HG03378 (cell line): ENCODE results near the gene KLHL6.

Source experiments
- ATAC-seq: cut with Tn5 transposase; IDR thresholded peaks from one replicate; pipeline ENCODE4 v1.9.1; 2021; ENCODE audit warnings: mild to moderate bottlenecking, moderate library complexity; ENCODE audit not compliant: unreplicated experiment

Gene KLHL6

DNA sequence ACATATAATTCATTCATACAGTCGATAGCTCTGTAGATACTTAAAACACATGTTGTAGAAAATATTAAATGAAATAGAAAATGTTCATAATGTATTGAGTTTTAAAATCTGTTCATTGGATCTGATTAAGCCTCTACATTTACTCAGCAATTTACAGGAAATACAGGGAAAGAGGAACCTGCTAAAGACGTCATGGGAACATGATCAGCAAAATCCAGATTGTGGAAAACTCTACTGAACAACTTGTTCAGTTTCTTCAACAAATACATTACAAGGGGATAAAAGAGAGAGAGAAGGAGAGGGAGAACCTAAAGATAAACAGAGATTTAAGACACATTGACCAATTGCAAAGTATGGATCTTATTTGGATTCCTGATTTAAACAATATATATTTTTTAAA, 46.7 kb downstream of the KLHL6 start:
- ATAC-seq = no peak

- no peak for ATAC-seq
Observed at GRCh38 chr3:183507551-183507950, 48.0 kb downstream of the KLHL6 start.

GRCh38 chr3:183506674-183507320, 48.7 kb downstream of the KLHL6 start:
- no peak for ATAC-seq

DNA sequence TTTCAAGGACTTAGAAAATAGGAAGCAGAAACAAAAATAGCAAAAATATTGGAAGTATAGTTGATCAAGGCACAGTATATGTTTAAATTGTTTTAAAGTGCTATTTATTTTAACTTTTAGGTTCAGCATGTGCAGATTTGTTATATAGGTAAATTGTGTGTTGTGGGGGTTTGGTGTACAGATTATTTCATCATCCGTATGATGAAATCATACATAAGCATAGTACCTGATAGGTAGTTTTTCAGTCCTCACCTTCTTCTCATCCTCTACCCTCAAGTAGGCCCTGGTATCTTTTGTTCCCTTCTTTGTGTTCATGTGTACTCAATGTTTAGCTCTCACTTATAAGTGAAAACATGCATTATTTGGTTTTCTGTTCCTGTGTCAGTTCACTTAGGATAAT, 50.9 kb downstream of the KLHL6 start:
- no peak for ATAC-seq

DNA sequence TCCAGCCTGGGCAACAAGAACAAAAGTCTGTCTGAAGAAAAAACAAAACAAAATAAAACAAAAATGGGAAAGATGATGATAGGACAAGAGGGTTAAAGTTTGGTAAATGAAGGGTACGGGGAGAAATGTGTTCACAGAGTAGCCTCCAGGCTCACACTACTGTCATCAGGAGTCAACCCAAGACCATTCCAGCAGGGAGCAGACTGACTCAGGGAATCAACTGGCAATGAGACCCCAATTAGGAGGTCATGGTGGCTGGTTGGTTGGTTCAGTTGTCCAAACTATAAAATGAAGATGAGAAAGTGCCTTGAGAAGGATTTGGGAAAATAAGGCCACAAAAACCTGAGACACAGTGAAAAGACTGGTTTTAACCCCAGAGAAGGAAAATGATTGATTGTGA, 51.8 kb downstream of the KLHL6 start:
- no peak for ATAC-seq

- no peak for ATAC-seq
Observed at GRCh38 chr3:183502237-183503181, 53.0 kb downstream of the KLHL6 start.

GRCh38 chr3:183500981-183501704, 54.4 kb downstream of the KLHL6 start:
- no peak for ATAC-seq

DNA sequence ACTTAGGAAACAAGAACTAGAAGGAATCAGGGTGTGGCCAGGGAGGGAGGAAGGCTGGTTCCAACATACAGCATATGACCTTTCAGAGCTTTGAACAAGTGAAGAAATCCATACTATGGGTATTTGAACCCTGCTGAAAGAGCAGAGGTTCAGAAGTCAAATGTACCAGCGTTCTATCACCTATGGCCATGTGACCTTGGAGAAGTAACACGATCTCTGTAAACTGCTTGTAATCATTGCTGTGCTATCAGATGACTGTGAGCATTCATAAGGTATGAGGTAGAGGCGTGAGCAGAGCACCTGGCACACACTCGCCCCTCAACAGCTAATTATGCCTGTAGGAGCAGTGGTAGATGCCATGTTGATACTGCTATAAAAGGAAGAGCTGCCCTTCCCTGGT, 55.2 kb downstream of the KLHL6 start:
- ATAC-seq = no peak

DNA sequence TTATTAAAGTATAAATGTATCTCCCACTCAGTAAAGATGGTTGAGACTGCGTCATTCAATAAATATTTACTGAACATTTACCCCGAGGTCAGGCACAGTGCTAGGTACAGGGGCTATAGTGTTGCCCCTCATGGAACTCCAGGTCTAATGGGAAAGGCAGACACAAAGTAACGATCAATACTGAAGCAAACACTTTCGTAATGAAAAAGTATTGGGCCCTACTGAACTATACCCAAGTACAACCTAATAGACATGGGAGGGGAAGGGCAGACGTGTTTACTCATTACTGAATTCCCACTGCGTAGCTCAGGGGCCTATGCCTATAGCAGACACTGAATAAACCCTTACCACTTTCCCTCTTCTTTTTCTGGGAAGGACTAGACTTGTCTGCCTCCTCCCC, 56.9 kb downstream of the KLHL6 start:
- ATAC-seq = no peak

- no peak for ATAC-seq
Observed at GRCh38 chr3:183497313-183497712, 58.2 kb downstream of the KLHL6 start.

GRCh38 chr3:183496311-183496710, 59.2 kb downstream of the KLHL6 start:
- ATAC-seq = no peak

- ATAC-seq = no peak
Observed at GRCh38 chr3:183494341-183494740, 61.2 kb downstream of the KLHL6 start.

DNA sequence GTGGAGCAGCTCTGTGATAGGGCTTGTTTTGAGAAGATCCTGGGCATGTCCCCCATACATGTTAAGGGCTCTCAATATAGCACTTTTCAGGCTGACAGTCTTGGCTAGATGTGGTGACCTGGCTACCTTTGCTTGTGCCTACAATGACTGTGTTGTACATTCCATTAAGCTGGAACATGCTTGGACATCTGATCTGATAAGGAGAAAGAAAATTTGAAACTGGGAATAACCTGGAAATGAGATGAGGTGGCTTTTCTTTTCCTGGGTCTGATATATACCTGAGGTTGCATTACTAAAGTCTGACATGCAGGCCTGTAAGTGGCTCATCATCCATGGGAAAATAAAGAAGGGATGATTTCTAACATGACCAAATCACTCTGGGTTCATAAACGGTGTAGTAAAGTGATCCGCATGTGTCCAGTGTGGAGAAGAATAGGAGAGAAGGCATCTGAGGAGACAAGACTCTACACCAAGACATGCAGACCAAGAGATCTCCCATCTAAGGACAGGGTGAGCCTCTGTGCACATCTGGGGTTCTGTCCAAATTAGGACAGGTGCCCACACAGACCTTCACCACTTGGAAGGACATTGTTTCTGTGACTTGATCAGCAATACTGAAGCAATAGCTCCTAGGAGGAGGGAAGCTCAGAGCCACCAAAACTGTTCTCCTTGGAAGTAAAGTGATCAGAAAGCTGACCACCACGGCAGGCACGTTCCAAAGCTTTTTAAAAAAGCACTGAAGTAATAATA, 62.0 kb downstream of the KLHL6 start:
- ATAC-seq = no peak

DNA sequence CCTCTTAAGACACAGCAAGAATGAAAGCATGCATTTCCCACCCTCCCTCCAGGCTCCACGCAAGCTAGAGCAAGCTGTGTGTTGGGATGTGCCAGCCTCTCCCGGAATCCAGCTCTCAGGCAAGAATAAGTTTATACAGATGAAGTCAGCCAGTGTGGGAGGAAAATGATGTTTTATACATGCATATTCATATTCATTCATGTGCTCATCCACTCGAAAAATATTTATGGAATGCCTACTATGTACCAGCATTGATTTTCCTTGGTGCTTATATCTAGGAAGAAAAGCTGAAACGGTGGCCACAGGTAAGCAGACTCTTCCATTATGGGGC, 62.7 kb downstream of the KLHL6 start:
- ATAC-seq = no peak

DNA sequence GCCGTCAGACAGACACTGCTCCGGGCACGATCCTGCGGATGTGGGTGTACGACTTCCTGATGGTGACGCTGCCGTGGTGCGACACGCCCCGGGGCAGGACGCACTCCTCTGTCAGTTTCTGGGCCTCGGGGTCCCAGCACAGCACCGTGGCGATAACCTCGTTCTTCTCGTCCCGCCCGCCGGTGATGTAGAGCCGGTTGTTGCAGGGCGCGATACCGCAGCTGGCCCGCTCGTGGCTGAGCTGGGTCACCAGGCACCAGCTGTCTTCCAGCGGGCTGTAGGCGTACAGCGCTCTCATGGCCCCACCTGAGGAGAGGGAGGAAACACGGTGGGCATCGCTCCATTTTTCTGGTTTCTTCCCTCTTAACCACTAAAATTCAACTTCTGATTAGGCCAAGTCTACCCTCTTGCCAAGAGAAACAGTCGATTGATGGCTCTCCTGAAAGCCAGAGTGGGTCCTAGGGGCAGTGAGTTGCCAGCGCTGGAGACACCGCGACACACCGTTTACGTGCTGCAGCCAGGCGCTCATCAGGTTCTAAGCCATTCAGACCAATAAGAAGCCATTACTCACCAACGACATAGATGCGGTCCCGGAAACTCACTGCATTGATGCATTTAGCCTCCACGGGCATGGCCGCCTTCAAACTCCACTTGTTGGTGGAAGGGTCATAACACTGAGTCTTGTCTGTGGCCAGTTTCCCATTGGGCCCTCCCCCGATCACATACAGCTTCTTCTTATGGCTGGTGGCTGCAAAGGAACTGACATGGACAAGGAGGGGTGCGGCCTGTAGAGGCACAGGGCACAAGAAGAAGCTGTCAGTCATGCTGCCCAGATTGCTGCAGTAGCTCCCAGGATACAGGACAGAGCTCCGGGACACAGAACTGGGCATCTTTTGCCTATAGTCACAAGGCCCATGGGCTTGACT, 63.3 kb downstream of the KLHL6 start:
- ATAC-seq = no peak

DNA sequence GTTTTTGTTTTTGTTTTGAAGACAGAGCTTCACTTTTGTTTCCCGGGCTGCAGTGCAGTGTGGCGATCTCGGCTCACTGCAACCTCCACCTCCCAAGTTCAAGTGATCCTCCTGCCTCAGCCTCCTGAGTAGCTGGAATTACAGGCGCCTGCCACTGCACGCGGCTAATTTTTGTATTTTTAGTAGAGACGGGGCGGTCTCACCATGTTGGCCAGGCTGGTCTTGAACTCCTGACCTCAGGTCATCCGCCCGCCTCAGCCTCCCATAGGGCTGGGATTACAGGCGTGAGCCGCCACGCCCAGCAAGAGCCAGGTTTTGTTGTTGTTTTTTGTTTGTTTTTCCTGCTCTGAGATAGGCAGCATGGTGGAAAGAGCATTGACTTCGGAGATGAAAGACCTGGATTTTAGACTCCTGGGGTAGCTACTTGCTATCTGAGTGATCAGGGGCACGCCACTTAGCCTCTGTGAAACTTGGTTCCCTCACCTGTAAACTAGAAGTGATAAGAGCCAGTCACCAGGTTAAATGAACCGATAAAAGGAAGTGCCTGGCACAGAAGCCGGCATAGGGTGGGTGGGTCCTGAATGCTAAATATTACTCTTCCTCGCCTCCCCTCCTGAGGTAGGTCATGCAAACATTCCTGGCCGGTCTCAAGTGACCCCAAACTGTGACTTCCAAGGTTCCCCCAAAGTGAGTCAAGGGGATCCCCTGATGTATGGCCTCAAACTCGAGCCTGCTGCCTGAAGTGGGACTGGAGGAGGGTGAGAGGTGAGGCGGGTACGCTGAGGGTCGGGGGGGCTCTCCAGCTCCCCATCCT, 64.2 kb downstream of the KLHL6 start:
- no peak for ATAC-seq

DNA sequence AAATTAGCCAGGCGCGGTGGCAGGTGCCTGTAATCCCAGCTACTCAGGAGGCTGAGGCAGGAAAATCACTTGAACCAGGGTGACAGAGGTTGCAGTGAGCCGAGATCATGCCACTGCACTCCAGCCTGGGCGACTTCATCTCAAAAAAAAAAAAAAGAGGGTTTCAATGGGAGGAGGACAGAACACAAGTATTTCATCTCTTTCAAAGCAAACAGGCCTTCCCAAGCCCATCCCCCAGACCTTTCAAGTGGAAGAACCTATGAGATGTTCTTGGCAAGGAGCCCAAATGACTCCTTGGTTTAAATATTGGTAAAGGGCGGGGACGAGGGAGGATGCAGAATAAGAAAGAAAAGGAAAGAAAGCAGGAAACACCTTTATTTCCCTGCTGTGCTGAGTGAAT, 64.9 kb downstream of the KLHL6 start:
- ATAC-seq = no peak

DNA sequence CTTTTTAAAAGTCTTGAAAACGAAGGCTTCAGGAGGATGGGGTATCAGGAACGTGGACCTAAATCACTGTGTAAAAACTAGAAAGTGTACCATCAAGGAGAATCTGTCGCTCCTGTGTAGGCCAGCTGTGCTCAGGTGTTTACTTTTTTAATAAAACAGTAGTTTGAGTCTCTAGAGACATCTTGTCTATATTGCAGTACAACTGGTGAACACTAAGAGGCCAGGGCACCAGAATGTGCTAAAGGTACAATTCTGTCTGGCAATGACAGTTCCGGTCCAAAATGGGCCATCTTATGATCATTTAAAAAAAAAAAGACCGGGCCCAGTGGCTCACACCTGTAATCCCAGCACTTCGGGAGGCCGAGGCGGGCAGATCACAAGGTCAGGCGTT, 65.3 kb downstream of the KLHL6 start:
- ATAC-seq = no peak
